Loucy (cell line): ENCODE results near the gene ADGRL3.

Experiments
- H2AFZ ChIP-seq: fragments of 200-600 bp; sonication (generic); 2 replicates; pipeline ENCODE4 v1.6.0; 2016; ENCODE audit warnings: antibody characterized with exemption, mild to moderate bottlenecking, low read length, moderate library complexity
- H3F3A ChIP-seq: fragments of 200-600 bp; 2 replicates; pipeline ENCODE4 v1.6.0; 2016; ENCODE audit warnings: antibody characterized with exemption, low read depth, mild to moderate bottlenecking
- H3K27me3 ChIP-seq: fragments of 200-600 bp; sonication (generic); 2 replicates; pipeline ENCODE4 v1.6.1; 2014; ENCODE audit warnings: low read length, mild to moderate bottlenecking; ENCODE audit not compliant: insufficient read depth, poor library complexity, severe bottlenecking
- H3K36me3 ChIP-seq: fragments of 200-600 bp; sonication (generic); 2 replicates; pipeline ENCODE4 v1.6.1; 2016; ENCODE audit warnings: low read length; ENCODE audit not compliant: insufficient read depth
- H3K4me1 ChIP-seq: fragments of 200-600 bp; sonication (generic); 2 replicates; pipeline ENCODE4 v1.5.1; 2014; ENCODE audit warnings: low read length, mild to moderate bottlenecking; ENCODE audit not compliant: insufficient read depth, poor library complexity, severe bottlenecking
- H3K4me2 ChIP-seq: fragments of 200-600 bp; sonication (generic); 2 replicates; pipeline ENCODE4 v1.6.0; 2014; ENCODE audit warnings: antibody characterized with exemption, low read length, low read depth, mild to moderate bottlenecking; ENCODE audit not compliant: poor library complexity, severe bottlenecking
- H3K4me3 ChIP-seq: fragments of 200-600 bp; sonication (generic); 2 replicates; pipeline ENCODE4 v1.5.1; 2014; ENCODE audit warnings: low read length, mild to moderate bottlenecking, mixed read lengths; ENCODE audit not compliant: poor library complexity, severe bottlenecking
- H3K79me2 ChIP-seq: fragments of 200-600 bp; sonication (generic); 2 replicates; pipeline ENCODE4 v1.6.1; 2014; ENCODE audit warnings: low read length; ENCODE audit not compliant: insufficient read depth
- H3K9ac ChIP-seq: fragments of 200-600 bp; sonication (generic); 2 replicates; pipeline ENCODE4 v1.6.0; 2014; ENCODE audit warnings: mild to moderate bottlenecking, low read depth, low read length, moderate library complexity; ENCODE audit not compliant: poor library complexity, severe bottlenecking
- H3K9me2 ChIP-seq: fragments of 200-600 bp; sonication (generic); replicated peaks from 2 replicates; pipeline ENCODE4 v1.6.1; 2016; ENCODE audit warnings: low read depth, low read length, mixed read lengths
- H3K9me3 ChIP-seq: fragments of 200-600 bp; sonication (generic); 2 replicates; pipeline ENCODE4 v1.6.1; 2014; ENCODE audit warnings: mild to moderate bottlenecking, antibody characterized with exemption, low read length, low read depth; ENCODE audit not compliant: insufficient read depth
- H4K20me1 ChIP-seq: fragments of 200-600 bp; sonication (generic); 2 replicates; pipeline ENCODE4 v1.6.0; 2014; ENCODE audit warnings: antibody characterized with exemption, low read length, mild to moderate bottlenecking; ENCODE audit not compliant: insufficient read depth, poor library complexity, severe bottlenecking
- CTCF ChIP-seq: fragments of 200-600 bp; sonication (generic); conservative IDR thresholded peaks from 2 replicates; pipeline ENCODE4 v1.5.1; 2014; ENCODE audit warnings: mild to moderate bottlenecking, antibody characterized with exemption, low read length
- EZH2phosphoT487 ChIP-seq: fragments of 200-600 bp; IDR thresholded peaks from 2 replicates; pipeline ENCODE4 v1.6.1; 2018; ENCODE audit warnings: antibody characterized with exemption, mild to moderate bottlenecking, moderate library complexity, borderline replicate concordance

Gene ADGRL3

GRCh38 chr4:61177367-61177766 is 22.8 kb upstream of the ADGRL3 start:
- Histone ChIP-seq H3F3A (no peaks in the 10 kb centered on the region), H3K4me2 (no peak overlapping the region), H3K9me2 (no peaks in the 10 kb centered on the region), H3K36me3 (no peaks in the 10 kb centered on the region), H3K79me2 (no peaks in the 10 kb centered on the region), H2AFZ (no peak overlapping the region), H3K9ac (no peak overlapping the region), H3K9me3 (no peaks in the 10 kb centered on the region), H3K4me3 (no peak overlapping the region), H3K27me3 (no peaks in the 10 kb centered on the region), H3K4me1 (no peaks in the 10 kb centered on the region), H4K20me1 (no peaks in the 10 kb centered on the region)
- no peak for TF ChIP-seq CTCF

- no peaks in the 10 kb centered on the region for H3K27me3 ChIP-seq
- TF ChIP-seq CTCF = no peak
- TF ChIP-seq EZH2phosphoT487 = no peak
- H3K4me1 ChIP-seq = no peaks in the 10 kb centered on the region
- H3K9me3 ChIP-seq = no peaks in the 10 kb centered on the region
- no peak overlapping the region for H3K4me2 ChIP-seq
- no peaks in the 10 kb centered on the region for H3K36me3 ChIP-seq
- no peaks in the 10 kb centered on the region for H4K20me1 ChIP-seq
- no peak overlapping the region for H3K9ac ChIP-seq
- H2AFZ ChIP-seq = no peak overlapping the region
- no peaks in the 10 kb centered on the region for H3K79me2 ChIP-seq
- H3F3A ChIP-seq = no peaks in the 10 kb centered on the region
- H3K4me3 ChIP-seq = no peak overlapping the region
- no peaks in the 10 kb centered on the region for H3K9me2 ChIP-seq
Measured at GRCh38 chr4:61180405-61180804, 19.7 kb upstream of the ADGRL3 start.

- no peaks in the 10 kb centered on the region for H3K36me3 ChIP-seq
- H3K4me3 ChIP-seq = no peak overlapping the region
- H3K9me3 ChIP-seq = no peaks in the 10 kb centered on the region
- H3K9ac ChIP-seq = no peak overlapping the region
- no peaks in the 10 kb centered on the region for H3F3A ChIP-seq
- no peak overlapping the region for H3K4me2 ChIP-seq
- no peaks in the 10 kb centered on the region for H3K79me2 ChIP-seq
- no peaks in the 10 kb centered on the region for H3K27me3 ChIP-seq
- H3K9me2 ChIP-seq = no peaks in the 10 kb centered on the region
- H3K4me1 ChIP-seq = no peaks in the 10 kb centered on the region
- TF ChIP-seq EZH2phosphoT487 (no peak), CTCF (no peak)
- H2AFZ ChIP-seq = no peak overlapping the region
- no peaks in the 10 kb centered on the region for H4K20me1 ChIP-seq
Measured at GRCh38 chr4:61182915-61183314, 17.2 kb upstream of the ADGRL3 start.
